Measurements from ENCODE around the gene KAT2B.
A peak's percentile ranks its signal among the peaks of the same experiment; 100 is the strongest.
"Not testable (repeated sequence)": the region's sequence is repeated elsewhere in the genome, so short reads cannot be mapped to it uniquely, and the experiment has no call there.

The KAT2B gene

DNA sequence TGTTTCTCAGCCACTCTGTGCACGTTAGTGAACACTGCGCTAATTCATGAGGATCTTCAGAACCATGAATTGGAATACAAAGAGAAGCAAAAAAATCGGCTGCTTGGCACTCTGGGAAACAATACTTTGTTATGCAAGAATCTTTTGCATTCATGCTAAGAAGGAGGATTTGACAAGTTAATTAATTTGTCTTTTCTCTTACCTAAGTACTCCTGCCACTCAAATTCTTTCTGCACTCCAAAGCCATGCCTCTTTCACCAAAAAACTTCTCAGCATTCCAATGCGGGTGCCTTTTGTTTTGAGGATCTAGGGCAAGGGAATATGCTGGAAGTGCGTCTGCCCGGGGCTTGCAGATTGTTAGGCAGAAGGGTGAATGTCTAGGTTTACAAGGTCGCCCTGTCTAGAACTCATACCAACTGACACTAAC, 11.3 kb upstream of the KAT2B start:
- DNase-seq (ENCODE audit: low read depth), result no peak
- H3K4me3 ChIP-seq (ENCODE audit: low read length), result no peak overlapping the region
- TF ChIP-seq, protein P1, sequence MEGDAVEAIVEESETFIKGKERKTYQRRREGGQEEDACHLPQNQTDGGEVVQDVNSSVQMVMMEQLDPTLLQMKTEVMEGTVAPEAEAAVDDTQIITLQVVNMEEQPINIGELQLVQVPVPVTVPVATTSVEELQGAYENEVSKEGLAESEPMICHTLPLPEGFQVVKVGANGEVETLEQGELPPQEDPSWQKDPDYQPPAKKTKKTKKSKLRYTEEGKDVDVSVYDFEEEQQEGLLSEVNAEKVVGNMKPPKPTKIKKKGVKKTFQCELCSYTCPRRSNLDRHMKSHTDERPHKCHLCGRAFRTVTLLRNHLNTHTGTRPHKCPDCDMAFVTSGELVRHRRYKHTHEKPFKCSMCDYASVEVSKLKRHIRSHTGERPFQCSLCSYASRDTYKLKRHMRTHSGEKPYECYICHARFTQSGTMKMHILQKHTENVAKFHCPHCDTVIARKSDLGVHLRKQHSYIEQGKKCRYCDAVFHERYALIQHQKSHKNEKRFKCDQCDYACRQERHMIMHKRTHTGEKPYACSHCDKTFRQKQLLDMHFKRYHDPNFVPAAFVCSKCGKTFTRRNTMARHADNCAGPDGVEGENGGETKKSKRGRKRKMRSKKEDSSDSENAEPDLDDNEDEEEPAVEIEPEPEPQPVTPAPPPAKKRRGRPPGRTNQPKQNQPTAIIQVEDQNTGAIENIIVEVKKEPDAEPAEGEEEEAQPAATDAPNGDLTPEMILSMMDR (conservative IDR thresholded peaks at IDR 0.05; ENCODE audit: low read length), result no peak

- H3K4me3 ChIP-seq (ENCODE audit: low read length); DNase-seq (ENCODE audit: low read depth): not testable (repeated sequence)
Observed at GRCh38 chr3:20031939-20032338, 8.3 kb upstream of the KAT2B start.

GRCh38 chr3:20035019-20035418, 5.2 kb upstream of the KAT2B start:
- no peak overlapping the region for H3K4me3 ChIP-seq (ENCODE audit: low read length)
- TF ChIP-seq, protein P1 (conservative IDR thresholded peaks at IDR 0.05; ENCODE audit: low read length), result no peak
- no peak for DNase-seq (ENCODE audit: low read depth)

- DNase-seq (ENCODE audit: low read depth), result no peak
- no peak overlapping the region for H3K4me3 ChIP-seq (ENCODE audit: low read length)
- TF ChIP-seq, protein P1 (conservative IDR thresholded peaks at IDR 0.05; ENCODE audit: low read length), result peak; percentile 14; the same call in 1 of the 2 replicates
Observed at GRCh38 chr3:20037255-20037996, 2.8 kb upstream of the KAT2B start.

GRCh38 chr3:20038699-20039465, 1.4 kb upstream of the KAT2B start:
- peak overlapping the region; percentile 79 for H3K4me3 ChIP-seq (ENCODE audit: low read length)
- DNase-seq (ENCODE audit: low read depth), result no peak
- TF ChIP-seq, protein P1 (conservative IDR thresholded peaks at IDR 0.05; ENCODE audit: low read length), result no peak

- peak overlapping the region; percentile 79 for H3K4me3 ChIP-seq (ENCODE audit: low read length)
- TF ChIP-seq, protein P1 (conservative IDR thresholded peaks at IDR 0.05; ENCODE audit: low read length), result no peak
Observed at GRCh38 chr3:20039466-20039764, 831 bp upstream of the KAT2B start.

DNA sequence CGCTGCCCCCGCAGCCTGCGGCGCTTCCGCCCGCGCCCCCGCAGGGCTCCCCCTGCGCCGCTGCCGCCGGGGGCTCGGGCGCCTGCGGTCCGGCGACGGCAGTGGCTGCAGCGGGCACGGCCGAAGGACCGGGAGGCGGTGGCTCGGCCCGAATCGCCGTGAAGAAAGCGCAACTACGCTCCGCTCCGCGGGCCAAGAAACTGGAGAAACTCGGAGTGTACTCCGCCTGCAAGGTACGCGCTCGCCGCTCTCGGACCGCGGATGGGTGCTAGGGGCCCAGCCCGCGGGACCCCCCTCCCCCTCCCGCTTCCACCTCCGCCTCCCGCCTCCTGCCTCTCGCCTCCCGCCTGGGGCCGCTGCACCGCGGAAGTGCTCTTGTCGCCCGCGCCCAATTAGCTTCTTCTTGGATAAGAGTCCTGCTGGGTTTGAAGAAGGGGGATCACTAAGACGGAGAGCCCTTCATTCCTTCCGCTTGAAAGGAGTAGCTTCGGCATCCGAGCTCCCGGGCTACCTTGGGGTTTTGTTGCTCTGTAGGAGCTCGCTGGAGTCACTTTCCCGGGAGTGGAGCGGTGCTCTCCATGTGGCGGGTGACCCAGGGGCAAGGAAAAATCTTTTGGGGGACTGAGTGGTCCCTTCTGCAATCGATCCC, 426 bp downstream of the KAT2B start:
- TF ChIP-seq, protein P1 (conservative IDR thresholded peaks at IDR 0.05; ENCODE audit: low read length), result peak; percentile 26; the same call in 1 of the 2 replicates
- H3K4me3 ChIP-seq (ENCODE audit: low read length), result peak overlapping the region; percentile 82
- DNase-seq (ENCODE audit: low read depth), result peak; percentile 68

More at GRCh38 chr3:20039466-20039764, 831 bp upstream of the KAT2B start:
- DNase-seq (ENCODE audit: low read depth), result no peak
